ENCODE data around the gene FGD2. TPM values are rescaled to one million over a fixed set of nuclear protein-coding genes. Genes with fewer than 3 reads are reported as not detected.

The FGD2 gene
- total and polyA plus RNA-seq, 9 of the 15 experiments (the other 6 are each of a cell fraction or from before 2014, with no cell fraction given), result 0.09 TPM; not detected in 8

- TF ChIP-seq RERE (CRISPR knock-in tag; IDR thresholded peaks at IDR 0.05; ENCODE audit: borderline replicate concordance) (0 out of 2 replicates have a peak, but pooled peaks have one; percentile 7), BRD4 (IDR thresholded peaks at IDR 0.05) (peak; percentile 65; the same call in 1 of the 2 replicates), SAP30 (IDR thresholded peaks at IDR 0.05; ENCODE audit: borderline replicate concordance, insufficient read depth, low read depth, low read length, poor library complexity, severe bottlenecking) (peak; percentile 91), EGR1 (conservative IDR thresholded peaks at IDR 0.05) (peak; percentile 76), SOX6 (IDR thresholded peaks at IDR 0.05) (peak; percentile 50; the same call in 1 of the 2 replicates), DMBX1 (CRISPR knock-in tag; IDR thresholded peaks at IDR 0.05; ENCODE audit: borderline replicate concordance) (no peak), ZNF232 (CRISPR knock-in tag; IDR thresholded peaks at IDR 0.05) (no peak), NCOA1 (IDR thresholded peaks at IDR 0.05; ENCODE audit: low read depth) (no peak), HLTF (IDR thresholded peaks at IDR 0.05) (peak; percentile 35; the same call in 1 of the 2 replicates), EWSR1 (IDR thresholded peaks at IDR 0.05; ENCODE audit: borderline replicate concordance, low read depth, partially characterized antibody) (no peak), TARDBP (IDR thresholded peaks at IDR 0.05) (peak; percentile 38), ZNF282 (CRISPR knock-in tag; IDR thresholded peaks at IDR 0.05) (peak; percentile 84; the same call in 1 of the 2 replicates), ZNF143 (CRISPR knock-in tag; IDR thresholded peaks at IDR 0.05) (peak; percentile 60; the same call in 1 of the 2 replicates), NRF1 (conservative IDR thresholded peaks at IDR 0.05 in 1 of 2, IDR thresholded peaks at IDR 0.05 in 1 of 2) (peak; percentile 76 to 80)
- TF ChIP-seq, protein P1, sequence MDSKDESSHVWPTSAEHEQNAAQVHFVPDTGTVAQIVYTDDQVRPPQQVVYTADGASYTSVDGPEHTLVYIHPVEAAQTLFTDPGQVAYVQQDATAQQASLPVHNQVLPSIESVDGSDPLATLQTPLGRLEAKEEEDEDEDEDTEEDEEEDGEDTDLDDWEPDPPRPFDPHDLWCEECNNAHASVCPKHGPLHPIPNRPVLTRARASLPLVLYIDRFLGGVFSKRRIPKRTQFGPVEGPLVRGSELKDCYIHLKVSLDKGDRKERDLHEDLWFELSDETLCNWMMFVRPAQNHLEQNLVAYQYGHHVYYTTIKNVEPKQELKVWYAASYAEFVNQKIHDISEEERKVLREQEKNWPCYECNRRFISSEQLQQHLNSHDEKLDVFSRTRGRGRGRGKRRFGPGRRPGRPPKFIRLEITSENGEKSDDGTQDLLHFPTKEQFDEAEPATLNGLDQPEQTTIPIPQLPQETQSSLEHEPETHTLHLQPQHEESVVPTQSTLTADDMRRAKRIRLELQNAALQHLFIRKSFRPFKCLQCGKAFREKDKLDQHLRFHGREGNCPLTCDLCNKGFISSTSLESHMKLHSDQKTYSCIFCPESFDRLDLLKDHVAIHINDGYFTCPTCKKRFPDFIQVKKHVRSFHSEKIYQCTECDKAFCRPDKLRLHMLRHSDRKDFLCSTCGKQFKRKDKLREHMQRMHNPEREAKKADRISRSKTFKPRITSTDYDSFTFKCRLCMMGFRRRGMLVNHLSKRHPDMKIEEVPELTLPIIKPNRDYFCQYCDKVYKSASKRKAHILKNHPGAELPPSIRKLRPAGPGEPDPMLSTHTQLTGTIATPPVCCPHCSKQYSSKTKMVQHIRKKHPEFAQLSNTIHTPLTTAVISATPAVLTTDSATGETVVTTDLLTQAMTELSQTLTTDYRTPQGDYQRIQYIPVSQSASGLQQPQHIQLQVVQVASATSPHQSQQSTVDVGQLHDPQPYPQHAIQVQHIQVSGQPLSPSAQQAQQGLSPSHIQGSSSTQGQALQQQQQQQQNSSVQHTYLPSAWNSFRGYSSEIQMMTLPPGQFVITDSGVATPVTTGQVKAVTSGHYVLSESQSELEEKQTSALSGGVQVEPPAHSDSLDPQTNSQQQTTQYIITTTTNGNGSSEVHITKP (IDR thresholded peaks at IDR 0.05; ENCODE audit: partially characterized antibody), result peak; percentile 99
- TF ChIP-seq, protein P2, sequence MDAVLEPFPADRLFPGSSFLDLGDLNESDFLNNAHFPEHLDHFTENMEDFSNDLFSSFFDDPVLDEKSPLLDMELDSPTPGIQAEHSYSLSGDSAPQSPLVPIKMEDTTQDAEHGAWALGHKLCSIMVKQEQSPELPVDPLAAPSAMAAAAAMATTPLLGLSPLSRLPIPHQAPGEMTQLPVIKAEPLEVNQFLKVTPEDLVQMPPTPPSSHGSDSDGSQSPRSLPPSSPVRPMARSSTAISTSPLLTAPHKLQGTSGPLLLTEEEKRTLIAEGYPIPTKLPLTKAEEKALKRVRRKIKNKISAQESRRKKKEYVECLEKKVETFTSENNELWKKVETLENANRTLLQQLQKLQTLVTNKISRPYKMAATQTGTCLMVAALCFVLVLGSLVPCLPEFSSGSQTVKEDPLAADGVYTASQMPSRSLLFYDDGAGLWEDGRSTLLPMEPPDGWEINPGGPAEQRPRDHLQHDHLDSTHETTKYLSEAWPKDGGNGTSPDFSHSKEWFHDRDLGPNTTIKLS (IDR thresholded peaks at IDR 0.05; ENCODE audit: borderline replicate concordance, low read depth), result peak; percentile 70
Observed at GRCh38 chr6:36985808-36986703, 19.4 kb upstream of the FGD2 start, which contains the start of gene MTCH1 (continued).
